K562 (cell line): Measurements from ENCODE around the gene ADAR. TPM values are rescaled to one million over a fixed set of nuclear protein-coding genes. Genes with fewer than 3 reads are reported as not detected.

Experiments used
- ARNT ChIP-seq, 2 experiments: fragments of 450-650 bp; IDR thresholded peaks; 2 replicates each; pipeline ENCODE4 v1.6.1; 2016; ENCODE audit warnings: mild to moderate bottlenecking in 1 of 2
- ATF7 ChIP-seq: fragments of 450-650 bp; IDR thresholded peaks from 2 replicates; pipeline ENCODE4 v1.7.1; 2014; ENCODE audit warnings: mild to moderate bottlenecking, moderate library complexity
- BACH1 ChIP-seq: fragments of 200-800 bp; sonication (Bioruptor generic); IDR thresholded peaks from 2 replicates; pipeline ENCODE4 v1.6.1; 2016; ENCODE audit warnings: missing genetic modification characterization, missing compliant biosample characterization
- CBX1 ChIP-seq: sonication (generic); IDR thresholded peaks from 2 replicates; pipeline ENCODE4 v1.6.1; 2016; ENCODE audit warnings: antibody characterized with exemption, low read depth, mild to moderate bottlenecking
- CHCHD3 ChIP-seq: fragments of 250-450 bp; sonication (Bioruptor Pico); IDR thresholded peaks from 2 replicates; pipeline ENCODE4 v2.1.2; 2022; ENCODE audit warnings: mild to moderate bottlenecking
- CHD1 ChIP-seq: fragments of 200-600 bp; sonication (generic); IDR thresholded peaks from one replicate; pipeline ENCODE4 v1.6.1; 2012; ENCODE audit warnings: mild to moderate bottlenecking, moderate library complexity, low read length, inconsistent platforms
- FOXJ2 ChIP-seq: fragments of 200-800 bp; sonication (Bioruptor generic); IDR thresholded peaks from 2 replicates; pipeline ENCODE4 v1.6.1; 2016; ENCODE audit warnings: missing genetic modification characterization, missing compliant biosample characterization
- HDAC2 ChIP-seq: fragments of 450-650 bp; IDR thresholded peaks from 2 replicates; pipeline ENCODE4 v1.6.1; 2016; ENCODE audit warnings: mild to moderate bottlenecking
- HDAC6 ChIP-seq: IDR thresholded peaks from 2 replicates; pipeline ENCODE4 v1.6.1; 2012; ENCODE audit warnings: low read depth, mild to moderate bottlenecking, control low read depth, inconsistent platforms, low read length, moderate library complexity
- ILF3 ChIP-seq: fragments of 450-650 bp; IDR thresholded peaks from 2 replicates; pipeline ENCODE4 v1.6.1; 2018; ENCODE audit warnings: antibody characterized with exemption, mild to moderate bottlenecking, moderate library complexity, borderline replicate concordance
- MXI1 ChIP-seq: IDR thresholded peaks from 2 replicates; pipeline ENCODE4 v1.6.1; 2011; ENCODE audit warnings: low read depth, mild to moderate bottlenecking, improper control_type of control experiment, low read length
- NFIX ChIP-seq: fragments of 250-450 bp; sonication (Bioruptor Pico); IDR thresholded peaks from 2 replicates; pipeline ENCODE4 v1.4.0; 2020; ENCODE audit warnings: low read depth, mild to moderate bottlenecking, moderate library complexity
- RAD51 ChIP-seq: fragments of 450-650 bp; IDR thresholded peaks from 2 replicates; pipeline ENCODE4 v1.7.1; 2016; ENCODE audit warnings: low read depth, mild to moderate bottlenecking, borderline replicate concordance
- RBM14 ChIP-seq: fragments of 200-400 bp; formaldehyde crosslinking; IDR thresholded peaks from 2 replicates; pipeline ENCODE4 v1.6.1; 2018; ENCODE audit warnings: low read depth, mild to moderate bottlenecking, low read length, moderate library complexity, borderline replicate concordance; ENCODE audit not compliant: insufficient read depth
- SAFB ChIP-seq: fragments of 200-400 bp; formaldehyde crosslinking; IDR thresholded peaks from 2 replicates; pipeline ENCODE4 v1.6.1; 2017; ENCODE audit warnings: low read depth, low read length, borderline replicate concordance
- SMARCA4 ChIP-seq: fragments of 450-650 bp; IDR thresholded peaks from 2 replicates; pipeline ENCODE4 v1.6.1; 2016
- TEAD2 ChIP-seq: fragments of 450-650 bp; IDR thresholded peaks from 2 replicates; pipeline ENCODE4 v1.6.1; 2016; ENCODE audit warnings: missing genetic modification characterization, control low read depth, missing compliant biosample characterization
- YY1 ChIP-seq, 3 experiments: IDR thresholded peaks; 2 replicates each; pipeline ENCODE4 v1.6.1; 2011; ENCODE audit warnings: low read length in 2 of 3, mild to moderate bottlenecking in 2 of 3, moderate library complexity in 2 of 3, borderline replicate concordance in 1 of 3, control low read depth in 1 of 3, low read depth in 1 of 3; ENCODE audit not compliant: insufficient read depth in 3 of 3, insufficient replicate concordance in 2 of 3, control insufficient read depth in 1 of 3, insufficient read length in 1 of 3; ENCODE audit errors: extremely low read depth in 1 of 3
- ZNF224 ChIP-seq: sonication (generic); formaldehyde crosslinking; IDR thresholded peaks from 2 replicates; pipeline ENCODE4 v1.8.0; 2022; ENCODE audit warnings: mild to moderate bottlenecking, missing genetic modification reagents
- ZNF23 ChIP-seq: fragments of 250-450 bp; sonication (Bioruptor Pico); IDR thresholded peaks from 2 replicates; pipeline ENCODE4 v1.4.0; 2020; ENCODE audit warnings: mild to moderate bottlenecking
- ZNF274 ChIP-seq: IDR thresholded peaks from 2 replicates; pipeline ENCODE4 v1.6.1; 2011; ENCODE audit warnings: low read depth, mild to moderate bottlenecking, low read length, moderate library complexity, borderline replicate concordance
- polyA plus RNA-seq, 8 experiments: library from polyadenylated mRNA; depleted of rRNA in 4 of 8; stranded (reverse) in 5 of 8; unstranded in 3 of 8; fragments of >200 nt; fragmentation: Nextera tagmentation in 2 of 8; fragmentation: Illumina TruSeq in 1 of 8; extraction: Ambion mirVana in 2 of 8; extraction: Trizol in 1 of 8; gene quantifications; 2 replicates each; pipeline versions ENCODE4 v1.2.1 to v1.2.3, GENCODE V29; 2011 to 2014; ENCODE audit warnings: inconsistent platforms in 1 of 8, missing spikeins in 1 of 8
- total RNA-seq, 7 experiments: library from RNA; depleted of rRNA in 6 of 7; stranded (reverse); fragments of >200 nt in 6 of 7; fragmentation: Illumina TruSeq in 2 of 7; extraction: Trizol in 2 of 7; gene quantifications; 2 replicates each; pipeline versions ENCODE4 v1.2.1 to v1.2.3, GENCODE V29; 2011 to 2021; ENCODE audit warnings: low replicate concordance in 1 of 7
- TF ChIP-seq, protein P1 (sequence below): sonication (generic); IDR thresholded peaks from 2 replicates; pipeline ENCODE4 v1.6.1; 2016
- TF ChIP-seq, protein P2 (sequence below): fragments of 200-400 bp; formaldehyde crosslinking; IDR thresholded peaks from 2 replicates; pipeline ENCODE4 v1.6.1; 2017; ENCODE audit warnings: mild to moderate bottlenecking, low read depth, low read length, moderate library complexity
- TF ChIP-seq, protein P3 (sequence below): fragments of 450-650 bp; IDR thresholded peaks from 2 replicates; pipeline ENCODE4 v1.6.1; 2016; ENCODE audit warnings: borderline replicate concordance

ADAR gene
- total and polyA plus RNA-seq, 9 of the 15 experiments (the other 6 are each of a cell fraction or from before 2014, with no cell fraction given), result 30.1 to 123 (median 60.2) TPM

DNA sequence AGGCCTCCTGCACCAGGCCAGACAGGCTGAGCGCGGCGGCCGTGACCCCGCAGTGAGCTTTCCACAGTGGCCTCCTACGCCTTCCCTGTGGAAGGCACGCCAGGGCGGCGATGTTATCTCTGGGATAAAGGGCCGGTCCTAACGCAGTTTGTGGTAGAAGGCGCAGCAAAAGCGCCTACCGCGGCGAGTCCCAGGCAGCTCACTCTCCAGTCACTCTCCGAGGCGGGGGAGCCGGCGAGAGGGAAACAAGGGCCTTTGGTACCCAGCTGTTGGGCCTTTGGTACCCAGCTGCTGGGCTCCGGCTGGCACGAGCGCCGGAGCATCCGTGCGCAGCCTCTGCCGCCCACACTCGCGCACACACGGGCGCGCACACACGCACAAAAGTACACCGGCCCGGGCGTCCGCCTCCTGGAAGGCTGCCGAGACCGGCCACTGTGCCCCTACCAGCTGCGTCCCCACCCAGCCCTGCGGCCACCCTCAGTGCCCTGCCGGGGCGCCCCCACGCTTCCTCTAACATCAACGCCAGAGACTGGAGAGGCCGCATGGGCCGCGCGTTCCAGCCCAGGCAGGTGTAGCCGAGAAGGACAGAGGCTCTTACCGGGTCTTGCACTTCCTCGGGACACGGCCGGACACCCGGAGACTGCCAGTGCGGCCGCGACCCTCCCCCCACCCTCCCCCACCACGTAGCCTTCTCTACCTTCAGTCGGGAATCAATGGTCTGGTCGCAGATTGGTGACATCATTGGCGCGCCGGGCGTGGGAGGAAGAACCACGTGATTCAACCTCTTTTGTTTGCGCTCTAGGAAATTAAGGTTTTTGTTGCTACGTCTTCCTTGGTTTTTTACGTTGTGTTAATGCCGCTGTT is 19.5 kb upstream of the ADAR start (continued):
- no peak for TF ChIP-seq ZNF274
- TF ChIP-seq, protein P1, sequence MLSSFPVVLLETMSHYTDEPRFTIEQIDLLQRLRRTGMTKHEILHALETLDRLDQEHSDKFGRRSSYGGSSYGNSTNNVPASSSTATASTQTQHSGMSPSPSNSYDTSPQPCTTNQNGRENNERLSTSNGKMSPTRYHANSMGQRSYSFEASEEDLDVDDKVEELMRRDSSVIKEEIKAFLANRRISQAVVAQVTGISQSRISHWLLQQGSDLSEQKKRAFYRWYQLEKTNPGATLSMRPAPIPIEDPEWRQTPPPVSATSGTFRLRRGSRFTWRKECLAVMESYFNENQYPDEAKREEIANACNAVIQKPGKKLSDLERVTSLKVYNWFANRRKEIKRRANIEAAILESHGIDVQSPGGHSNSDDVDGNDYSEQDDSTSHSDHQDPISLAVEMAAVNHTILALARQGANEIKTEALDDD, result no peak
- TF ChIP-seq FOXJ2 (tag), result no peak
- TF ChIP-seq SMARCA4, result peak; percentile 59; the same call in 1 of the 2 replicates
- no peak for TF ChIP-seq SAFB
- TF ChIP-seq ATF7, result peak; percentile 92
- TF ChIP-seq TEAD2 (tag), result no peak
- peak; percentile 14; the same call in 1 of the 2 replicates for TF ChIP-seq HDAC2
- TF ChIP-seq CHD1, result no peak
- TF ChIP-seq ZNF23 (CRISPR knock-in tag), result no peak
- peak; percentile 90 for TF ChIP-seq CBX1
- TF ChIP-seq RBM14, result 0 out of 2 replicates have a peak, but pooled peaks have one; percentile 32
- TF ChIP-seq ZNF224 (CRISPR knock-in tag), result no peak
- TF ChIP-seq, protein P2, sequence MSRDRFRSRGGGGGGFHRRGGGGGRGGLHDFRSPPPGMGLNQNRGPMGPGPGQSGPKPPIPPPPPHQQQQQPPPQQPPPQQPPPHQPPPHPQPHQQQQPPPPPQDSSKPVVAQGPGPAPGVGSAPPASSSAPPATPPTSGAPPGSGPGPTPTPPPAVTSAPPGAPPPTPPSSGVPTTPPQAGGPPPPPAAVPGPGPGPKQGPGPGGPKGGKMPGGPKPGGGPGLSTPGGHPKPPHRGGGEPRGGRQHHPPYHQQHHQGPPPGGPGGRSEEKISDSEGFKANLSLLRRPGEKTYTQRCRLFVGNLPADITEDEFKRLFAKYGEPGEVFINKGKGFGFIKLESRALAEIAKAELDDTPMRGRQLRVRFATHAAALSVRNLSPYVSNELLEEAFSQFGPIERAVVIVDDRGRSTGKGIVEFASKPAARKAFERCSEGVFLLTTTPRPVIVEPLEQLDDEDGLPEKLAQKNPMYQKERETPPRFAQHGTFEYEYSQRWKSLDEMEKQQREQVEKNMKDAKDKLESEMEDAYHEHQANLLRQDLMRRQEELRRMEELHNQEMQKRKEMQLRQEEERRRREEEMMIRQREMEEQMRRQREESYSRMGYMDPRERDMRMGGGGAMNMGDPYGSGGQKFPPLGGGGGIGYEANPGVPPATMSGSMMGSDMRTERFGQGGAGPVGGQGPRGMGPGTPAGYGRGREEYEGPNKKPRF, result no peak
- no peak for TF ChIP-seq CHCHD3 (CRISPR knock-in tag)
- no peak for TF ChIP-seq MXI1
- TF ChIP-seq RAD51, result peak; percentile 95
- TF ChIP-seq ARNT (IDR thresholded peaks at IDR 0.05), result peak in 1 of 2 experiments; percentile 64; a peak in 1 of 4 replicates
- TF ChIP-seq NFIX (CRISPR knock-in tag), result no peak
- TF ChIP-seq, protein P3, sequence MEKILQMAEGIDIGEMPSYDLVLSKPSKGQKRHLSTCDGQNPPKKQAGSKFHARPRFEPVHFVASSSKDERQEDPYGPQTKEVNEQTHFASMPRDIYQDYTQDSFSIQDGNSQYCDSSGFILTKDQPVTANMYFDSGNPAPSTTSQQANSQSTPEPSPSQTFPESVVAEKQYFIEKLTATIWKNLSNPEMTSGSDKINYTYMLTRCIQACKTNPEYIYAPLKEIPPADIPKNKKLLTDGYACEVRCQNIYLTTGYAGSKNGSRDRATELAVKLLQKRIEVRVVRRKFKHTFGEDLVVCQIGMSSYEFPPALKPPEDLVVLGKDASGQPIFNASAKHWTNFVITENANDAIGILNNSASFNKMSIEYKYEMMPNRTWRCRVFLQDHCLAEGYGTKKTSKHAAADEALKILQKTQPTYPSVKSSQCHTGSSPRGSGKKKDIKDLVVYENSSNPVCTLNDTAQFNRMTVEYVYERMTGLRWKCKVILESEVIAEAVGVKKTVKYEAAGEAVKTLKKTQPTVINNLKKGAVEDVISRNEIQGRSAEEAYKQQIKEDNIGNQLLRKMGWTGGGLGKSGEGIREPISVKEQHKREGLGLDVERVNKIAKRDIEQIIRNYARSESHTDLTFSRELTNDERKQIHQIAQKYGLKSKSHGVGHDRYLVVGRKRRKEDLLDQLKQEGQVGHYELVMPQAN, result peak; percentile 90
- TF ChIP-seq ILF3, result no peak
- TF ChIP-seq BACH1 (tag), result no peak
- TF ChIP-seq YY1 (IDR thresholded peaks at IDR 0.05; ENCODE audit: borderline replicate concordance in 1 of 3, control insufficient read depth in 1 of 3, extremely low read depth in 1 of 3, insufficient read depth in 3 of 3, insufficient read length in 1 of 3, insufficient replicate concordance in 2 of 3, low read depth in 1 of 3, low read length in 2 of 3), result peak in 2 of 3 experiments; percentile 43 to 44
- TF ChIP-seq HDAC6, result no peak
